Mucosa of descending colon (tissue), 3 donors: ENCODE results near the gene UBLCP1. TPM values are rescaled to one million over a fixed set of nuclear protein-coding genes. Genes with fewer than 3 reads are reported as not detected.
A peak's percentile ranks its signal among the peaks of the same experiment; 100 is the strongest.
"Not testable (repeated sequence)": the region's sequence is repeated elsewhere in the genome, so short reads cannot be mapped to it uniquely, and the experiment has no call there.

Experiments
- ATAC-seq: fragments of 200-7000 bp; cut with Tn5 transposase; one replicate; pipeline ENCODE4 v1.9.1; 2020; ENCODE audit warnings: mild to moderate bottlenecking, moderate library complexity
- DNase-seq, 3 donors: peaks; one replicate each; pipeline ENCODE4 v3.0.0-alpha.2; 2020
- H3K36me3 ChIP-seq: fragments of 200-600 bp; one replicate; pipeline ENCODE4 v1.8.0; 2021; ENCODE audit warnings: low read depth, mild to moderate bottlenecking
- H3K4me1 ChIP-seq: fragments of 200-600 bp; one replicate; pipeline ENCODE4 v1.8.0; 2021; ENCODE audit warnings: low read depth, mild to moderate bottlenecking
- H3K4me3 ChIP-seq: fragments of 200-600 bp; one replicate; pipeline ENCODE4 v1.8.0; 2021; ENCODE audit warnings: mild to moderate bottlenecking
- H3K9me3 ChIP-seq: fragments of 200-600 bp; one replicate; pipeline ENCODE4 v1.8.0; 2021; ENCODE audit warnings: mild to moderate bottlenecking
- CTCF ChIP-seq: fragments of 200-600 bp; IDR thresholded peaks from one replicate; pipeline ENCODE4 v1.8.0; 2022; ENCODE audit warnings: antibody characterized with exemption, mild to moderate bottlenecking
- intact Hi-C, 2 donors: fragments of 100-400 bp; cut with DNase I in 1 of 2; cut with micrococcal nuclease in 1 of 2; formaldehyde crosslinking; loops; one replicate each; pipeline versions ENCODE4 v1.11.0 to v1.11.1; 2022; cut with DNase I, micrococcal nuclease
- total RNA-seq, 3 donors: library from RNA; stranded (reverse); fragmentation: NEBNext Ultra II Directional in 2 of 3; extraction: Animal tissue kit (Norgen Biotek cat#: 25700) in 2 of 3; gene quantifications; one replicate each; pipeline versions ENCODE4 v1.2.1 to v1.2.4, GENCODE V29; 2021 to 2023
- donor health status: DM: no; HTN: no; CAD: no; lungs with moderate emphysema.
- donor health status: DM: no; HTN: no; CAD: no.
- donor health status: DM: no; HTN: yes; CAD: no.

The UBLCP1 gene
- total RNA-seq, 3 donors from 2014 or later = 12.1 to 18.3 (median 17.7) TPM

GRCh38 chr5:159230657-159231056 is 32.4 kb upstream of the UBLCP1 start:
- DNase-seq = no peak
- intact Hi-C loops = no loop called here

DNA sequence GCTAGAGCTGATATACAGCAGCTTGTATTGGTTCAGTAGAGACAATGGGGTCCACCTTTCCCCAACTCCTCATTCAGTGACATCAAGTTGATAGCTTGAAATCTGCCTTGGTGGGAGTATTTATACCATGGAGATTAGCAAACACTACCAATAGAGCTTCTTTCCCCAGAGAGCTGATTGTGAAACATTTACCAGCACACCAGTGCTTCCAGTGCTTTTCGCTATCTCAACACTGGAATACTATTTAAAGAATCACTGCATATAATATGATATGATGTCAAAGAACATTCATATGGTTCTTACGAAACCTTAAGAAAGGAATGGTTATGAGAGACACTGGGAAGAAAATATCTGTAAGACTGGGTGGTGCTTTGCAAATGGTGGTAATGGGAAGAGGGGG is 31.9 kb upstream of the UBLCP1 start:
- Histone ChIP-seq H3K9me3 (no peaks in the 10 kb centered on the region), H3K4me1 (no peaks in the 10 kb centered on the region), H3K36me3 (no peaks in the 10 kb centered on the region), H3K4me3 (no peak overlapping the region)
- intact Hi-C loops = no loop called here
- TF ChIP-seq CTCF = no peak
- no peak for DNase-seq
- no peak for ATAC-seq

More at GRCh38 chr5:159230657-159231056, 32.4 kb upstream of the UBLCP1 start:
- peak; percentile 35 for ATAC-seq
- H3K4me1 ChIP-seq = no peaks in the 10 kb centered on the region
- H3K9me3 ChIP-seq = no peaks in the 10 kb centered on the region
- no peak for TF ChIP-seq CTCF
- no peak overlapping the region for H3K4me3 ChIP-seq
- H3K36me3 ChIP-seq = no peaks in the 10 kb centered on the region

- H3K4me1 ChIP-seq, H3K9me3 ChIP-seq, intact Hi-C loops, H3K36me3 ChIP-seq, H3K4me3 ChIP-seq, DNase-seq, ATAC-seq: not testable (repeated sequence)
Observed at GRCh38 chr5:159235871-159236520, 27.1 kb upstream of the UBLCP1 start.

DNA sequence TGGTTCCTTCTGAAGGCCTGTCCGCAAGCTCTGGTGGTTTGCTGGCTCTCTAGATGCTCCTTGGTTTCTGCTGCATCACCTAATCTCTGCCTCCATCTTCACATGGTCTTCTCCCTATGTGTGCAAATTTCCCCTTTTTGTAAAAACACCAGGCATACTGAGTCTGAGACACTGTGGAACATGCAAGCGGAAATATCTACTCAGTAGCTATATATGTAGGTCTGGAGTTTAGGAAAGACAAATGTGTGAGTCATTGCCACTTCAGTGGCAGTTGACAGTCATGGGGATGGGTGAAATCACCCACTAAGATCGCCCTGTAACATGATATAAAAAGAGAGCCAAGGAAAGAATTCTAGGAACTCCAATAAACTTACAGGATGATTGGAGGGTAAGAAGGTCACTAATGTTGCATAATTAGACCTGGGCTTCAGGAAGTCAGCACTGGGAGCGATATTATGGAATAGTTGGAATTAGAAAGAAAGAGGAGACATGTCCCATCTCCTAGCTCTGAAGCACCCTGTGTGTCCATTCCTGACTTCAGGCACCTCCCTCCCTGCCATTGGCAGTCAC is 22.7 kb upstream of the UBLCP1 start:
- Histone ChIP-seq H3K4me3 (no peak overlapping the region), H3K36me3 (no peaks in the 10 kb centered on the region), H3K4me1 (no peaks in the 10 kb centered on the region), H3K9me3 (no peaks in the 10 kb centered on the region)
- no peak for TF ChIP-seq CTCF
- ATAC-seq (no peak), DNase-seq (no peak)
- intact Hi-C loops = no loop called here

DNA sequence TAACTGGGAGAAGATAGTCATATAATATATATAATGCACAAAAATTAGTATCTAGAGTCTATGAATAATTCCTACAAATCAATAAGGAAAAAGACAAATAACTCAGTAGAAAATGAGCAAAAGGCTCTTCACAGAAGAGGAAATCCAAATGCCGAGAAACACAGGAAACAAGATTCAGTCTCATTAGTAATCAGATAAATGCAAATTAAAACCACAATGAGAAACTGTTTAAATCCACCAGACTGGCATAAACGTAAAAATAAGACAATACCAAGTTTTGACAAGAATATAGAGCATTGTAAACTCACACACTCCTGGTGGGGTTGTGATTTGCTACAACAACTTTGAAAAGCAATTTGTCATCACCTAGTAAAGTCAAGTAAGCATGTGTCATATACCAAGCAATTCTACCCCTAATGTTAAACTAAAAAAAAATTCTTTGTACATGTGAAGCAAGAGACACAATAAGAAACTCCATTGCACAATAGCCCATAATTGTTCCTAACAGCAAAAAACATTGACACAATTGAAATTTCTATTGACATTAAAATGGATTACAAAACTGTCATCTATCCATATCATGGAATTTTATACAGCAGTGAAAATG is 21.0 kb upstream of the UBLCP1 start:
- Histone ChIP-seq H3K4me3 (no peak overlapping the region), H3K36me3 (no peaks in the 10 kb centered on the region), H3K9me3 (no peaks in the 10 kb centered on the region), H3K4me1 (no peaks in the 10 kb centered on the region)
- DNase-seq (no peak), ATAC-seq (no peak)
- intact Hi-C loops = no loop called here
- TF ChIP-seq CTCF = no peak

DNA sequence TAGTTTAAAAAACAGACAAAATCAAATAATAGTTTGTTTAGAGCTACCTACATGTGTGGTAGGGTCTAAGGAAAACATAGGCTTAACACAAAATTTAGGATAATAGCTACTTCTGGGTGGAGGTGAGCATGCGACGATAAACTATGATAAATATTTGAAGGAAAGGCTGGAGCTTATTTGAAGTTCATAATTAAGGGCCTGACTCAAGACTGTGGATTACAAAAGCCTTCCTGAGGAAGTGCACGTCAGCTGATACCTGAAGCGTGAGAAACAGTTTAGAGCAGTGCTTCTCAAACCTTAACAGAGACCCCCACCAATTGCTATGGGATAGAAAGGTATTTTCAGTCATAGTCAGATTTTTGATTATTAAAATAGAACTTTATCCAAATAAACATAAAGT is 20.4 kb upstream of the UBLCP1 start:
- intact Hi-C loops = no loop called here
- Histone ChIP-seq H3K4me1 (no peaks in the 10 kb centered on the region), H3K9me3 (no peaks in the 10 kb centered on the region), H3K36me3 (no peaks in the 10 kb centered on the region), H3K4me3 (no peak overlapping the region)
- DNase-seq (no peak), ATAC-seq (no peak)
- TF ChIP-seq CTCF = no peak
